HG02943 (cell line): ENCODE data around the gene CLN6.
"Not testable (repeated sequence)": the region's sequence is repeated elsewhere in the genome, so short reads cannot be mapped to it uniquely, and the experiment has no call there.

Experiments
- ATAC-seq: cut with Tn5 transposase; IDR thresholded peaks from one replicate; pipeline ENCODE4 v1.9.1; 2021; ENCODE audit warnings: mild to moderate bottlenecking, low read depth, moderate library complexity; ENCODE audit not compliant: unreplicated experiment

Gene CLN6

GRCh38 chr15:68224546-68225250 lies 4.8 kb downstream of the CLN6 start:
- no peak for ATAC-seq

- ATAC-seq: no peak
Observed at GRCh38 chr15:68224108-68224507, 5.4 kb downstream of the CLN6 start.

- ATAC-seq: no peak
Observed at GRCh38 chr15:68223171-68223570, 6.4 kb downstream of the CLN6 start.

- ATAC-seq: not testable (repeated sequence)
Observed at GRCh38 chr15:68222432-68222743, 7.1 kb downstream of the CLN6 start.

- ATAC-seq: not testable (repeated sequence)
Observed at GRCh38 chr15:68221530-68222431, 7.7 kb downstream of the CLN6 start.

GRCh38 chr15:68220967-68221366 lies 8.6 kb downstream of the CLN6 start:
- no peak for ATAC-seq

GRCh38 chr15:68220489-68220888 lies 9.0 kb downstream of the CLN6 start:
- ATAC-seq: no peak

- no peak for ATAC-seq
Observed at GRCh38 chr15:68218847-68219798, 10.4 kb downstream of the CLN6 start.

GRCh38 chr15:68218331-68218730 lies 11.2 kb downstream of the CLN6 start:
- ATAC-seq: no peak

- ATAC-seq: no peak
Observed at GRCh38 chr15:68217341-68217740, 12.2 kb downstream of the CLN6 start.

GRCh38 chr15:68214838-68215254 lies 14.7 kb downstream of the CLN6 start:
- no peak for ATAC-seq

GRCh38 chr15:68213991-68214837 lies 15.3 kb downstream of the CLN6 start:
- no peak for ATAC-seq

- not testable (repeated sequence) for ATAC-seq
Observed at GRCh38 chr15:68213491-68213845, 16.1 kb downstream of the CLN6 start.

GRCh38 chr15:68211656-68212320 lies 17.7 kb downstream of the CLN6 start:
- no peak for ATAC-seq

GRCh38 chr15:68210821-68211655 lies 18.5 kb downstream of the CLN6 start:
- ATAC-seq: no peak

- ATAC-seq: no peak
Observed at GRCh38 chr15:68210409-68210756, 19.1 kb downstream of the CLN6 start.

- no peak for ATAC-seq
Observed at GRCh38 chr15:68209735-68210408, 19.7 kb downstream of the CLN6 start.

- ATAC-seq: no peak
Observed at GRCh38 chr15:68209272-68209671, 20.3 kb downstream of the CLN6 start.
